OCI-LY3 (cell line): Measurements from ENCODE around the gene PTPRN2.

Source experiments
- H2AFZ ChIP-seq: fragments of 200-600, 300-600 bp; shearing (Covaris generic); 2 replicates; pipeline ENCODE4 v1.6.0; 2014; ENCODE audit warnings: antibody characterized with exemption, low read depth, low read length
- H3K27ac ChIP-seq: fragments of 200-600, 300-600 bp; sonication (generic); 2 replicates; pipeline ENCODE4 v1.5.1; 2014; ENCODE audit warnings: mild to moderate bottlenecking, low read length, moderate library complexity, mixed read lengths
- H3K27me3 ChIP-seq: fragments of 200-600, 300-600 bp; sonication (generic); 2 replicates; pipeline ENCODE4 v1.6.1; 2014; ENCODE audit warnings: low read depth, low read length, mixed read lengths
- H3K36me3 ChIP-seq: fragments of 200-600, 300-600 bp; sonication (generic); replicated peaks from 2 replicates; pipeline ENCODE3; 2014; ENCODE audit warnings: low read depth, low read length, mixed read lengths
- H3K4me1 ChIP-seq: fragments of 300-600, 200-600 bp; sonication (generic); 2 replicates; pipeline ENCODE4 v1.6.1; 2014; ENCODE audit warnings: low read length, mixed read lengths
- H3K4me2 ChIP-seq: fragments of 200-600, 300-600 bp; sonication (generic); 2 replicates; pipeline ENCODE4 v1.6.1; 2014; ENCODE audit warnings: low read length, mixed read lengths
- H3K4me3 ChIP-seq: fragments of 300-600, 200-600 bp; sonication (generic); 2 replicates; pipeline ENCODE4 v1.5.1; 2014; ENCODE audit warnings: antibody characterized with exemption, mild to moderate bottlenecking, low read length, moderate library complexity
- H3K79me2 ChIP-seq: fragments of 300-600, 200-600 bp; shearing (Covaris generic); 2 replicates; pipeline ENCODE4 v1.6.1; 2014; ENCODE audit warnings: mild to moderate bottlenecking, low read length, mixed read lengths
- H3K9ac ChIP-seq: fragments of 300-600, 200-600 bp; shearing (Covaris generic); 2 replicates; pipeline ENCODE4 v1.6.0; 2014; ENCODE audit warnings: mild to moderate bottlenecking, low read length, moderate library complexity
- H3K9me3 ChIP-seq: fragments of 200-600, 300-600 bp; shearing (Covaris generic); 2 replicates; pipeline ENCODE4 v1.6.1; 2014; ENCODE audit warnings: low read length, mixed read lengths; ENCODE audit not compliant: insufficient read depth
- H4K20me1 ChIP-seq: fragments of 200-600, 300-600 bp; sonication (generic); 2 replicates; pipeline ENCODE4 v1.6.1; 2016; ENCODE audit warnings: low read length, mixed read lengths; ENCODE audit not compliant: insufficient read depth
- EZH2phosphoT487 ChIP-seq: fragments of 200-600 bp; shearing (Covaris generic); IDR thresholded peaks from 2 replicates; pipeline ENCODE4 v1.6.1; 2018; ENCODE audit warnings: antibody characterized with exemption, mixed run types, low read depth
- TF ChIP-seq, protein P1 (sequence below): fragments of 200-600, 300-600 bp; sonication (generic); IDR thresholded peaks from 2 replicates; pipeline ENCODE4 v1.5.1; 2014; ENCODE audit warnings: antibody characterized with exemption, low read length, low read depth

Gene PTPRN2

DNA sequence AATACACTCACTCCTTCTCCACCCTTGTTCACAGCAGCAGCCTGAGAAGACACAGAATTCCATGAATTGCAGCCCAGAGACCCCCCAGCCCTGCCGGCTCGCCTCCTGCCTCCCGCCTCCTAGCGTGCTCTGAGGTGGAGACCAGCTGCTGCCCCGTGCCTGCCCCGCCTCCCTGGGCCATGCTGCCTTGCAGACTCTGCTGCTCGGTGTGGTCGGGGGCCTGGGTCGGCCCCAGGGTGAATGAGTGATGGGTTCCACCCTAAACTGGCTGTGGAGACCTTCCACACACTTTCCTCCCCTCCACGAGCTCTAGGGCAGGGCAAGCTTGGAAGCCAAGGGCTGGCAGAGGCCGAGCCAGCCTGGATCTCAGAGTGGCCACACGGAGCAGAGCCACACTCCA, 771.5 kb downstream of the PTPRN2 start:
- no peak overlapping the region for H3K9ac ChIP-seq
- H3K4me2 ChIP-seq, result no peak overlapping the region
- no peaks in the 10 kb centered on the region; the same call in 1 of the 2 replicates for H3K9me3 ChIP-seq
- no peaks in the 10 kb centered on the region for H4K20me1 ChIP-seq
- no peaks in the 10 kb centered on the region for H3K79me2 ChIP-seq
- no peak overlapping the region for H2AFZ ChIP-seq
- no peaks in the 10 kb centered on the region for H3K36me3 ChIP-seq
- no peaks in the 10 kb centered on the region for H3K27me3 ChIP-seq
- no peak overlapping the region for H3K4me3 ChIP-seq
- no peak overlapping the region for H3K27ac ChIP-seq
- TF ChIP-seq EZH2phosphoT487, result no peak
- TF ChIP-seq, protein P1, sequence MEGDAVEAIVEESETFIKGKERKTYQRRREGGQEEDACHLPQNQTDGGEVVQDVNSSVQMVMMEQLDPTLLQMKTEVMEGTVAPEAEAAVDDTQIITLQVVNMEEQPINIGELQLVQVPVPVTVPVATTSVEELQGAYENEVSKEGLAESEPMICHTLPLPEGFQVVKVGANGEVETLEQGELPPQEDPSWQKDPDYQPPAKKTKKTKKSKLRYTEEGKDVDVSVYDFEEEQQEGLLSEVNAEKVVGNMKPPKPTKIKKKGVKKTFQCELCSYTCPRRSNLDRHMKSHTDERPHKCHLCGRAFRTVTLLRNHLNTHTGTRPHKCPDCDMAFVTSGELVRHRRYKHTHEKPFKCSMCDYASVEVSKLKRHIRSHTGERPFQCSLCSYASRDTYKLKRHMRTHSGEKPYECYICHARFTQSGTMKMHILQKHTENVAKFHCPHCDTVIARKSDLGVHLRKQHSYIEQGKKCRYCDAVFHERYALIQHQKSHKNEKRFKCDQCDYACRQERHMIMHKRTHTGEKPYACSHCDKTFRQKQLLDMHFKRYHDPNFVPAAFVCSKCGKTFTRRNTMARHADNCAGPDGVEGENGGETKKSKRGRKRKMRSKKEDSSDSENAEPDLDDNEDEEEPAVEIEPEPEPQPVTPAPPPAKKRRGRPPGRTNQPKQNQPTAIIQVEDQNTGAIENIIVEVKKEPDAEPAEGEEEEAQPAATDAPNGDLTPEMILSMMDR, result no peak
- no peaks in the 10 kb centered on the region for H3K4me1 ChIP-seq

DNA sequence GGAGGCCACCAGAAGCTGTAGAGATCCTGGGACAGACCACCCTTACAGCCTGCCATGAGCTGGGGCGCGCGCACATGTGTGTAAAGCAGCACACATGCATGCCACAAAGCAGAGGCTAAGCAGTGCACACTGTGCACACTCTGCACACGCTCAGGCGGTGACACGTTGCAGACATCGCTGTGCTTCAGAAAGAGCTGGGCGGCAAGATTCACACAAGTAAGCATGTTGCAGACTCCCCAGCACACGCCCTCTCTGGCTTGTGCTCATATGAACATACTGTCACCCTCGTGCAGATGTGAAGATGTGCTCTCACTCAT, 772.0 kb downstream of the PTPRN2 start:
- Histone ChIP-seq H3K4me2 (no peak overlapping the region), H3K9me3 (no peaks in the 10 kb centered on the region; the same call in 1 of the 2 replicates), H3K27ac (no peak overlapping the region), H3K4me1 (no peaks in the 10 kb centered on the region), H3K4me3 (no peak overlapping the region), H3K79me2 (no peaks in the 10 kb centered on the region), H3K27me3 (no peaks in the 10 kb centered on the region), H4K20me1 (no peaks in the 10 kb centered on the region), H3K36me3 (no peaks in the 10 kb centered on the region), H2AFZ (no peak overlapping the region), H3K9ac (no peak overlapping the region)
- TF ChIP-seq, protein P1, result no peak
- no peak for TF ChIP-seq EZH2phosphoT487

DNA sequence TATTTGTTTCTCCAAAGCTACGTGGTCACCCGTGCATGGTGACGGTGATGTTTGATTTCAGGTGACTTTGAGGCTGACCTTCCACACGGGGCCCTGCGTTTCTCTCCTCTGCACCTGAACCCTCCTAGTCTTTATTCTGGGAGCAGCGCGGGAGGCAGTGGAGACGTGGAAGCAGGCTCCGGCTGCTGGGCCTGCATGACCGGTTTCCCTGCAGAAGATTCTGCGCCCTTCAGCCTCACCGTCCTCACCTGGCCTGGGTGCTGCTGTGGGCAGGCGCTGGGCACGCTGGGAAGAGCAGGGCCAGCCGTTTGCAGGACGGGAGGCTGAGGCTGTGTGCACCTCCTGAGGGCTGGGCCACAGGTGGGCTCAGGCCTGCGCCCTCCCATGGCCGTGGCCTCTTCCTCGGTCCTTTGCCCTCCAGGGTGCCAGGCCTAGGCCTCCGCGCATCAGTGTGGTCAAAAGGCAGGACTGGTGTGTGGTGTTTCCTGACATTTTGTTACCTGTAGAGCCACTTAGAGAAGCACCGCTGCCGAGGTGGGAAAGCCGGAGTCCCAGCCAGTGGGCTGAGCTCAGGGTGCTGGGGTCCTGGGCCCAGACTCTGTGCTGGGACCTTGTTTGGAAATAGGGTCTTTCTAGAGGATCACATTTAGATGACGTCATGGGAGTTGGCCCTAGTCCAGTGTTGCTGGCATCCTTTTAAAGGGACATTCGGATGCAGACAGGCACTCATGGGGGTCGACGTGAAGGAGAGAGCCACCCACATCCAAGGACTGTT, 772.5 kb downstream of the PTPRN2 start:
- Histone ChIP-seq H2AFZ (no peak overlapping the region), H3K79me2 (no peaks in the 10 kb centered on the region), H3K4me2 (no peak overlapping the region), H3K9ac (no peak overlapping the region), H3K27me3 (no peaks in the 10 kb centered on the region), H3K27ac (no peak overlapping the region), H4K20me1 (no peaks in the 10 kb centered on the region), H3K36me3 (no peaks in the 10 kb centered on the region), H3K4me3 (no peak overlapping the region), H3K9me3 (no peaks in the 10 kb centered on the region; the same call in 1 of the 2 replicates), H3K4me1 (no peaks in the 10 kb centered on the region)
- TF ChIP-seq, protein P1, result no peak
- no peak for TF ChIP-seq EZH2phosphoT487

DNA sequence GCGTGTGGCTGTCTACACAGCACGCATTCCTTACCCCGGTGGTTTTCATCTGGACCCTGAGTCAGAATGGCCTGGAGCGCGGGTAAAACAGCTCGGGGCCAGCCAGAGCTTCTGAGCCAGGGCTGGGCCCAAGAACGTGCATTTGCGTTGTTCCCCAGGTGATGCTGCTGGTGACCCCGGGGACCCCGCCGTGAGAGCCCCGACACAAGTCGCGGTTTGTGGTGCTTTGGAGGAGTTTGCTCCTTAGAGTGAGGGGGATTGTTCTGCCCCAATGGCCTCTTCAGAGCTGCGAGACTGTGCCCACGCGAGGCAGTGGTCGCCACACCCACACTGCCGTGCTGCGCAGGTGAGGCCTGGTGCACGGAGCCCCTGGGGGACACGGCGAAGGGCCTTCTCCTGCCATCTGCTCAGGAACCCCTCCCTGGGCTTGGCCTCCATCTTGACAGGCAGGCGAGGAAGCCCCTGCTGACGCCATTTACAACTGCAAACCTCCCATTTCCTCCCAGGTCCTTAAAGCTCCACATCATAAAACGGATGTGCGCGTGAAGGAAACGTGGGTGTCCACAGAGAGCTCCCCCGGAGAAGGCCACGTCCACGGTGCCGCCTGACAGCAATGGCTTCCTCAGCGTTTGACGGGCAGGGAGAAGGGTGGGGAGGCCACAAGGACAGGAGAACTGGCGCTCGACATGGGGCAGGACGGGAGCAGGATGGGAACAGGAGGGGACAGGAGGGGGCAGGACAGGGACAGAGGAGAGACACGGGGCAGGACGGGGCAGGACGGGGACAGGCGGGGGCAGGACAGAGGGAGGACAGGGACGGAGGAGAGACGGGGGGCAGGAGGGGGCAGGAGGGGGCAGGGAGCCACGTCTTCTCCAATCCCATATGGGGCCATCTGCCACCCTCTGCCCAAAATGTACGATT, 773.6 kb downstream of the PTPRN2 start:
- no peaks in the 10 kb centered on the region for H3K4me1 ChIP-seq
- no peak for TF ChIP-seq EZH2phosphoT487
- TF ChIP-seq, protein P1, result no peak
- no peaks in the 10 kb centered on the region for H3K79me2 ChIP-seq
- no peak overlapping the region for H3K4me3 ChIP-seq
- H2AFZ ChIP-seq, result no peak overlapping the region
- no peak overlapping the region for H3K4me2 ChIP-seq
- no peak overlapping the region for H3K27ac ChIP-seq
- no peak overlapping the region for H3K9ac ChIP-seq
- H3K36me3 ChIP-seq, result no peaks in the 10 kb centered on the region
- no peaks in the 10 kb centered on the region for H3K27me3 ChIP-seq
- no peaks in the 10 kb centered on the region for H4K20me1 ChIP-seq
- no peaks in the 10 kb centered on the region; the same call in 1 of the 2 replicates for H3K9me3 ChIP-seq
